Cardiac fibroblast (primary cell): ENCODE measurements around the gene FHOD3.
A peak's percentile ranks its signal among the peaks of the same experiment; 100 is the strongest.

Source experiments
- DNase-seq, 2 donors: peaks; one replicate each; pipeline versions ENCODE4 v3.0.0 to v3.0.0-alpha.2; 2010; ENCODE audit warnings: low read depth in 2 of 2
- H3K4me3 ChIP-seq, 2 donors: replicated peaks in 1 of 2; 1 replicate in 1 of 2; 2 replicates in 1 of 2; pipeline ENCODE4 v1.5.1; 2011; ENCODE audit warnings: low read depth in 2 of 2, low read length in 2 of 2, mild to moderate bottlenecking in 2 of 2, moderate library complexity in 1 of 2
- TF ChIP-seq, protein P1 (sequence below): IDR thresholded peaks from one replicate; pipeline ENCODE4 v1.5.1; 2011; ENCODE audit warnings: low read depth, mild to moderate bottlenecking, low read length, inconsistent platforms

FHOD3 gene

DNA sequence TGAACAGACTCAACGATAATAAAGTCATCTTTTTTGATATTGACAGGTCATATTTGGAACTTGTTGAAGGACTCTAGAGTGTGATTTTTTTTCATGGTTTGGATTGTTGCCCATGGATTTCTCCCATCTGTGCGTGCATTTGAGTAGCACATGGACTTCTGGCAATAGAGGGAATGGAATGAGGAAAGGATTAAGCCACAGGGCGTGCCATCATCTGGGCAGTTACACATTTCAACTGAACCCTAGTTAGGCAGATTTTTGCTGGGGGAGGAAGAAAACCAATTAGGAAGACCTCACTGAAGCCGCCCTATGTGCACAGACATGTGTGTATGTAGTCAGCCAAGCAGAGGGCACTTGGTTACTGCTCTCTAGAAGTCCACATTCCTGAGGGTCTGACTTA is 458.7 kb downstream of the FHOD3 start:
- H3K4me3 ChIP-seq: no peak overlapping the region
- DNase-seq: peak; percentile 17 to 26
- TF ChIP-seq, protein P1, sequence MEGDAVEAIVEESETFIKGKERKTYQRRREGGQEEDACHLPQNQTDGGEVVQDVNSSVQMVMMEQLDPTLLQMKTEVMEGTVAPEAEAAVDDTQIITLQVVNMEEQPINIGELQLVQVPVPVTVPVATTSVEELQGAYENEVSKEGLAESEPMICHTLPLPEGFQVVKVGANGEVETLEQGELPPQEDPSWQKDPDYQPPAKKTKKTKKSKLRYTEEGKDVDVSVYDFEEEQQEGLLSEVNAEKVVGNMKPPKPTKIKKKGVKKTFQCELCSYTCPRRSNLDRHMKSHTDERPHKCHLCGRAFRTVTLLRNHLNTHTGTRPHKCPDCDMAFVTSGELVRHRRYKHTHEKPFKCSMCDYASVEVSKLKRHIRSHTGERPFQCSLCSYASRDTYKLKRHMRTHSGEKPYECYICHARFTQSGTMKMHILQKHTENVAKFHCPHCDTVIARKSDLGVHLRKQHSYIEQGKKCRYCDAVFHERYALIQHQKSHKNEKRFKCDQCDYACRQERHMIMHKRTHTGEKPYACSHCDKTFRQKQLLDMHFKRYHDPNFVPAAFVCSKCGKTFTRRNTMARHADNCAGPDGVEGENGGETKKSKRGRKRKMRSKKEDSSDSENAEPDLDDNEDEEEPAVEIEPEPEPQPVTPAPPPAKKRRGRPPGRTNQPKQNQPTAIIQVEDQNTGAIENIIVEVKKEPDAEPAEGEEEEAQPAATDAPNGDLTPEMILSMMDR: no peak

GRCh38 chr18:36757081-36757480 is 459.6 kb downstream of the FHOD3 start:
- DNase-seq: peak; percentile 76 to 77
- no peak overlapping the region for H3K4me3 ChIP-seq
- TF ChIP-seq, protein P1: peak; percentile 53

DNA sequence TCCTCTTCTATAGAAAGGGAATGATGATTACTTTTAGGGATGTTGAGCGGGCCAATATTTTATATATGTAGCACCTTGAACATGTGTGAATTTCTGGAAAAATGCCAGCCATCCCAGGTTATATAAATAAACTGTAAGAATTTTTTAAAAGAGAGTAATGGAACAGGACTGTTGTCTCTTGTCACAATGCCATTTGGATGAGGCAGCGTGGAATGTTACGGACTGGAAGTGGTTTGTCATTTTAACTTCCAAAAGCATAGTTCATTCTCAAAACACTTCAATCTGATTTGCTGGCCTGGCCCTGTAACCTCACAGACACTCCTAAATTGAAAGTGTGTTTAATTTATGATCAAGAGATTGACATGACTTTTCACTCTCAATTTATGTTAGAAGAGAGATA is 460.5 kb downstream of the FHOD3 start:
- TF ChIP-seq, protein P1: no peak

DNA sequence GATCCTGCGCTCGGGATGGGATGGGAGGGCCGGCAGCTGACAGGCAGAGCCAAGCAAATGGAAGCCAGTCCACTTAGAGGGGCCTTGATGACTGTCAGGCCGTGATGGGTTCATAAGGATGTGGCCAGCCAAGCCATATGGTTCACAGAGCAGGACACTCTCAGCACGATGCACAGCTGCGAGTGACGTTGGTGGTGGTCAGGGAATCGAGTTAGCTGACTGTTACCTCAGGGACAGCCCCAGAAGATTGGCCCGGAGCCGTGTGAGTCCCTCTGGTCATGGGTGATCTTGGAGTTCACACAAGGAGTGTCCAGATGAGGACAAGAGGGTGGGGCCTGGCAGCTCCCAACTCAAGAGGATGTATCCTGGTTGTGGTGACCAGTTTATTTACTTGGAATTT is 461.1 kb downstream of the FHOD3 start:
- TF ChIP-seq, protein P1: no peak
- no peak overlapping the region for H3K4me3 ChIP-seq
- no peak for DNase-seq

More for the DNA sequence above, 460.5 kb downstream of the FHOD3 start:
- no peak overlapping the region for H3K4me3 ChIP-seq
- peak in 1 of 2 donors; percentile 22 for DNase-seq

GRCh38 chr18:36759167-36759776 is 461.8 kb downstream of the FHOD3 start:
- DNase-seq: no peak
- TF ChIP-seq, protein P1: no peak
- H3K4me3 ChIP-seq: no peak overlapping the region

DNA sequence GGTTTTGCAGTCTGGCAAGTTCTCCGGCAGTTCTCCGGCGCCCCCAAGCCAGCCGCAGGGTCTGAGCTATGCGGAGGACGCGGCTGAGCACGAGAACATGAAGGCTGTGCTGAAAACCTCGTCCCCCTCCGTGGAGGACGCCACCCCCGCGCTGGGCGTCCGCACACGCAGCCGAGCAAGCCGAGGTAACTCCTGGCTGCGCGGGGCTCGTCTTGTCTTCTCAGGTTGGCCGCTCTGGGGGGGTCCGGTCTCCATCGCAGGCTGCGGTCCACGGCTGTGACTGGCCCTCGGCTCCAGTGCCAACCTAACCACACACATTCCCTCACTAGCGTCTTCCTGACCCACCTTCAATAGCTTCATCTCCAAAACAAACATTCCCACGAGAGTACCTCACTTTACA is 463.1 kb downstream of the FHOD3 start:
- TF ChIP-seq, protein P1: no peak
- H3K4me3 ChIP-seq: no peak overlapping the region

GRCh38 chr18:36761186-36761698 is 463.7 kb downstream of the FHOD3 start:
- no peak for DNase-seq
- TF ChIP-seq, protein P1: no peak
- no peak overlapping the region for H3K4me3 ChIP-seq

More for the DNA sequence above, 463.1 kb downstream of the FHOD3 start:
- no peak for DNase-seq
